HEK293 (cell line): ENCODE data around the gene ARHGAP15.

Experiments used
- CTCF ChIA-PET: fragments of 350-600 bp; formaldehyde crosslinking; extraction: SDS; loops from one replicate; lab custom pipeline; 2021; ENCODE audit warnings: antibody characterized with exemption; lab: Yijun Ruan, JAX
- POLR2A ChIA-PET: fragments of 300-600 bp; formaldehyde crosslinking; extraction: SDS; loops from one replicate; lab custom pipeline; 2020; ENCODE audit warnings: antibody characterized with exemption, inconsistent platforms; lab: Yijun Ruan, JAX
- H3K27ac ChIP-seq: fragments of 200-500 bp; sonication (Bioruptor generic); 2 replicates; pipeline ENCODE4 v1.5.1; 2014; ENCODE audit warnings: low read depth, low read length, control low read depth, inconsistent platforms; ENCODE audit errors: extremely low read depth
- H3K36me3 ChIP-seq, 2 experiments: fragments of 200-500 bp in 1 of 2; sonication (Bioruptor generic) in 1 of 2; 1 replicate in 1 of 2; 2 replicates in 1 of 2; pipeline ENCODE4 v1.5.1; 2014 to 2017; ENCODE audit warnings: inconsistent platforms in 2 of 2, low read length in 2 of 2; ENCODE audit not compliant: control insufficient read depth in 2 of 2, insufficient read depth in 1 of 2
- H3K4me1 ChIP-seq: fragments of 200-500 bp; sonication (Bioruptor generic); 2 replicates; pipeline ENCODE4 v1.5.1; 2014; ENCODE audit warnings: mild to moderate bottlenecking, low read length, inconsistent platforms; ENCODE audit not compliant: control insufficient read depth, insufficient read depth
- H3K4me3 ChIP-seq: 2 replicates; pipeline ENCODE4 v1.5.1; 2011; ENCODE audit warnings: low read depth, mild to moderate bottlenecking, control low read depth, low read length, moderate library complexity
- H3K9me3 ChIP-seq: fragments of 200-500 bp; sonication (Bioruptor generic); 2 replicates; pipeline ENCODE4 v1.5.1; 2014; ENCODE audit warnings: low read depth, low read length, inconsistent platforms; ENCODE audit not compliant: control insufficient read depth, insufficient read depth
- GLIS2 ChIP-seq: fragments of 450-650 bp; formaldehyde crosslinking; IDR thresholded peaks from 2 replicates; pipeline ENCODE4 v1.5.1; 2016; ENCODE audit warnings: missing biosample characterization, missing genetic modification characterization
- HOXD13 ChIP-seq: sonication (generic); formaldehyde crosslinking; IDR thresholded peaks from 2 replicates; pipeline ENCODE4 v1.8.0; 2022; ENCODE audit warnings: missing genetic modification reagents, borderline replicate concordance
- KLF10 ChIP-seq: fragments of 450-650 bp; IDR thresholded peaks from 2 replicates; pipeline ENCODE4 v1.5.1; 2018; ENCODE audit warnings: missing biosample characterization, mild to moderate bottlenecking, missing genetic modification characterization
- RBAK ChIP-seq: fragments of 450-650 bp; formaldehyde crosslinking; IDR thresholded peaks from 2 replicates; pipeline ENCODE4 v1.5.1; 2016; ENCODE audit warnings: missing biosample characterization, missing genetic modification characterization
- SCRT2 ChIP-seq: fragments of 450-650 bp; formaldehyde crosslinking; IDR thresholded peaks from 2 replicates; pipeline ENCODE4 v1.5.1; 2016; ENCODE audit warnings: missing biosample characterization, missing genetic modification characterization
- SP7 ChIP-seq: fragments of 450-650 bp; formaldehyde crosslinking; IDR thresholded peaks from 2 replicates; pipeline ENCODE4 v1.5.1; 2016; ENCODE audit warnings: missing biosample characterization, missing genetic modification characterization
- TRIM28 ChIP-seq: IDR thresholded peaks from 2 replicates; pipeline ENCODE4 v1.6.1; 2011; ENCODE audit warnings: low read length, control low read depth, borderline replicate concordance
- ZBTB49 ChIP-seq: fragments of 450-650 bp; formaldehyde crosslinking; IDR thresholded peaks from 2 replicates; pipeline ENCODE4 v1.5.1; 2016; ENCODE audit warnings: missing biosample characterization, missing genetic modification characterization, low read depth
- ZEB2 ChIP-seq: fragments of 450-650 bp; formaldehyde crosslinking; IDR thresholded peaks from 2 replicates; pipeline ENCODE4 v1.5.1; 2016; ENCODE audit warnings: missing biosample characterization, missing genetic modification characterization
- ZIC2 ChIP-seq: fragments of 450-650 bp; formaldehyde crosslinking; IDR thresholded peaks from 2 replicates; pipeline ENCODE4 v1.5.1; 2016; ENCODE audit warnings: missing biosample characterization, missing genetic modification characterization
- ZNF148 ChIP-seq: fragments of 450-650 bp; formaldehyde crosslinking; IDR thresholded peaks from 2 replicates; pipeline ENCODE4 v1.5.0; 2017; ENCODE audit warnings: missing biosample characterization, missing genetic modification characterization, borderline replicate concordance
- ZNF223 ChIP-seq: fragments of 450-650 bp; formaldehyde crosslinking; IDR thresholded peaks from 2 replicates; pipeline ENCODE4 v1.5.1; 2016; ENCODE audit warnings: missing biosample characterization, missing genetic modification characterization
- ZNF560 ChIP-seq: fragments of 450-650 bp; formaldehyde crosslinking; IDR thresholded peaks from 2 replicates; pipeline ENCODE4 v1.5.1; 2017; ENCODE audit warnings: missing biosample characterization, missing genetic modification characterization, borderline replicate concordance
- ZNF660 ChIP-seq: fragments of 450-650 bp; IDR thresholded peaks from 2 replicates; pipeline ENCODE4 v1.5.1; 2018; ENCODE audit warnings: missing biosample characterization, mild to moderate bottlenecking, missing genetic modification characterization
- ZNF76 ChIP-seq: fragments of 450-650 bp; formaldehyde crosslinking; IDR thresholded peaks from 2 replicates; pipeline ENCODE4; 2016; ENCODE audit warnings: low read depth, missing biosample characterization, missing genetic modification characterization, borderline replicate concordance
- ZNF776 ChIP-seq: fragments of 450-650 bp; formaldehyde crosslinking; IDR thresholded peaks from 2 replicates; pipeline ENCODE4 v1.5.0; 2017; ENCODE audit warnings: missing biosample characterization, missing genetic modification characterization, borderline replicate concordance
- ZNF785 ChIP-seq: fragments of 450-650 bp; formaldehyde crosslinking; IDR thresholded peaks from 2 replicates; pipeline ENCODE4 v1.5.1; 2016; ENCODE audit warnings: missing biosample characterization, missing genetic modification characterization
- ZNF791 ChIP-seq: fragments of 450-650 bp; formaldehyde crosslinking; IDR thresholded peaks from 2 replicates; pipeline ENCODE4 v1.5.1; 2016; ENCODE audit warnings: missing biosample characterization, missing genetic modification characterization
- TF ChIP-seq, protein P1 (sequence below): fragments of 450-650 bp; formaldehyde crosslinking; IDR thresholded peaks from 2 replicates; pipeline ENCODE4 v1.5.1; 2016; ENCODE audit warnings: missing biosample characterization, missing genetic modification characterization
- TF ChIP-seq, protein P2 (sequence below): fragments of 450-650 bp; formaldehyde crosslinking; IDR thresholded peaks from 2 replicates; pipeline ENCODE4 v1.5.1; 2016; ENCODE audit warnings: missing biosample characterization, missing genetic modification characterization

Gene ARHGAP15

DNA sequence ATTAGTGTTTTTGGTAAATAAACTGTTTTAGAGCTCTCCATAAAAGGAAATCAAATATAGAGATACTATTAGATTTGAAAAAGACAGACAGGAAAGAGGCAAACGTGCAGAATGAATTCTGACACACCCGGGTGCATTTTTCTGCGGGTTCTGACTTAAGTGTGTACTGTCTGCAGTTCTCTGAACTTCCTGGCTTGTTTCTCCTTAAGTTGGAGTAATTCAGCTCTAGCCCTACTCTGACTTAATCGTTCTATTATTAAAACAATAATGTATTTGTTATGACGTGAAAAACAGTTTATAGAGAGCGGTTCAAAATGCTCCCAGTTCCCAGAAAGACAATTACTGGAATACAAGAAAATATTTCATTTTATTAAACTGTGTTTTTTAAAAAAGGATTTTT is 305.9 kb downstream of the ARHGAP15 start:
- peaks cover 7% of the 10 kb centered on the region; the same call in 1 of the 2 replicates for H3K4me1 ChIP-seq
- ChIA-PET CTCF (no interaction called here), POLR2A (no interaction called here)
- no peaks in the 10 kb centered on the region for H3K36me3 ChIP-seq
- no peak for TF ChIP-seq KLF10 (tag by site-specific recombination)
- TF ChIP-seq SCRT2: no peak
- TF ChIP-seq ZBTB49: no peak
- TF ChIP-seq GLIS2 (tag by site-specific recombination): no peak
- no peak for TF ChIP-seq ZIC2 (tag by site-specific recombination)
- TF ChIP-seq ZNF785 (tag by site-specific recombination): no peak
- TF ChIP-seq, protein P1, sequence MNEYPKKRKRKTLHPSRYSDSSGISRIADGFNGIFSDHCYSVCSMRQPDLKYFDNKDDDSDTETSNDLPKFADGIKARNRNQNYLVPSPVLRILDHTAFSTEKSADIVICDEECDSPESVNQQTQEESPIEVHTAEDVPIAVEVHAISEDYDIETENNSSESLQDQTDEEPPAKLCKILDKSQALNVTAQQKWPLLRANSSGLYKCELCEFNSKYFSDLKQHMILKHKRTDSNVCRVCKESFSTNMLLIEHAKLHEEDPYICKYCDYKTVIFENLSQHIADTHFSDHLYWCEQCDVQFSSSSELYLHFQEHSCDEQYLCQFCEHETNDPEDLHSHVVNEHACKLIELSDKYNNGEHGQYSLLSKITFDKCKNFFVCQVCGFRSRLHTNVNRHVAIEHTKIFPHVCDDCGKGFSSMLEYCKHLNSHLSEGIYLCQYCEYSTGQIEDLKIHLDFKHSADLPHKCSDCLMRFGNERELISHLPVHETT: no peak
- no peak for TF ChIP-seq ZNF223
- TF ChIP-seq RBAK (tag by site-specific recombination): no peak
- TF ChIP-seq SP7: no peak
- no peak for TF ChIP-seq TRIM28
- TF ChIP-seq ZNF660 (tag by site-specific recombination): no peak
- no peak for TF ChIP-seq ZNF776 (tag by site-specific recombination)
- no peak for TF ChIP-seq ZNF76 (tag by site-specific recombination)
- no peak for TF ChIP-seq ZNF791 (tag by site-specific recombination)
- TF ChIP-seq ZEB2: no peak
- TF ChIP-seq, protein P2, sequence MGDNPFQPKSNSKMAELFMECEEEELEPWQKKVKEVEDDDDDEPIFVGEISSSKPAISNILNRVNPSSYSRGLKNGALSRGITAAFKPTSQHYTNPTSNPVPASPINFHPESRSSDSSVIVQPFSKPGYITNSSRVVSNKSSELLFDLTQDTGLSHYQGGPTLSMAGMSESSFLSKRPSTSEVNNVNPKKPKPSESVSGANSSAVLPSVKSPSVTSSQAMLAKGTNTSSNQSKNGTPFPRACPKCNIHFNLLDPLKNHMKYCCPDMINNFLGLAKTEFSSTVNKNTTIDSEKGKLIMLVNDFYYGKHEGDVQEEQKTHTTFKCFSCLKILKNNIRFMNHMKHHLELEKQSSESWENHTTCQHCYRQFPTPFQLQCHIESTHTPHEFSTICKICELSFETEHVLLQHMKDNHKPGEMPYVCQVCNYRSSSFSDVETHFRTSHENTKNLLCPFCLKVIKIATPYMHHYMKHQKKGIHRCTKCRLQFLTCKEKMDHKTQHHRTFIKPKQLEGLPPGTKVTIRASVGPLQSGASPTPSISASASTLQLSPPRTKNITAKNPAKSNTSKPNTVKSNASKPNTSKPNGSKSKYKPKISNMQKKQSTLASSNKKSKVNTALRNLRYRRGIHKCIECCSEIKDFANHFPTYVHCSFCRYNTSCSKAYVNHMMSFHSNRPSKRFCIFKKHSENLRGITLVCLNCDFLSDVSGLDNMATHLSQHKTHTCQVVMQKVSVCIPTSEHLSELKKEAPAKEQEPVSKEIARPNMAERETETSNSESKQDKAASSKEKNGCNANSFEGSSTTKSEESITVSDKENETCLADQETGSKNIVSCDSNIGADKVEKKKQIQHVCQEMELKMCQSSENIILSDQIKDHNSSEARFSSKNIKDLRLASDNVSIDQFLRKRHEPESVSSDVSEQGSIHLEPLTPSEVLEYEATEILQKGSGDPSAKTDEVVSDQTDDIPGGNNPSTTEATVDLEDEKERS (tag by site-specific recombination): no peak
- TF ChIP-seq ZNF148 (tag by site-specific recombination): no peak
- TF ChIP-seq ZNF560 (tag by site-specific recombination): no peak
- no peak for TF ChIP-seq HOXD13
- no peak overlapping the region for H3K27ac ChIP-seq
- H3K9me3 ChIP-seq: no peaks in the 10 kb centered on the region
- H3K4me3 ChIP-seq: no peak overlapping the region
